ENCODE results near the gene TNFRSF4. TPM values are rescaled to one million over a fixed set of nuclear protein-coding genes. Genes with fewer than 3 reads are reported as not detected.

TNFRSF4 gene
- total RNA-seq, 4 donors from 2014 or later = 0.42 to 2.1 (median 0.46) TPM; not detected in 1

DNA sequence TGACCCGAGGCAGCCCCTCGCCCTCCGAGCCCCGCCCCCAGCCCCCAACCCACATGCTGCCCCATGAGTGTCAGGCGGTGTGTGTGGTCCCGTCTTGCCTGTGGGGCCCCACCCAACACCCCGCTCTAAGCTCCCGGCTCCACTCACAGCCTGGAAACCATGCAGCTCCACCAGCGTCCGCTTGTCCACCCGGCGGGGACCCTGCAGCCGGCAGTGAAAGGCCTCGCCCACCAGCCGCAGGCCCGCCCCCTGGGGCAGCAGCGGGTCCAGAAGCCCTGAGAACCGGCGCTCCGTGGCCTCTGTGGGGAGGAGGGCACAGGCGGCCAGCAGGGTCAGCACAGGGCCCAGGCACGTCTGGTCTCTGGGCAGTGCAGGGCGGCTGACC lies 29.8 kb upstream of the TNFRSF4 start:
- DNase-seq (no peak), ATAC-seq (no peak)
- in situ Hi-C loops (cut with MboI; ENCODE audit: low sequenced_read_pairs in 4 of 4) = no loop called here
- Histone ChIP-seq H3K4me3 (peak overlapping the region in 1 of 4 donors; percentile 30), H3K4me1 (no peaks in the 10 kb centered on the region), H3K36me3 (no peaks in the 10 kb centered on the region), H3K27ac (no peak overlapping the region), H3K27me3 (peaks cover 26 to 40% (median 36%) of the 10 kb centered on the region in 3 donors), H3K9me3 (no peaks in the 10 kb centered on the region)
- TF ChIP-seq, protein P1, sequence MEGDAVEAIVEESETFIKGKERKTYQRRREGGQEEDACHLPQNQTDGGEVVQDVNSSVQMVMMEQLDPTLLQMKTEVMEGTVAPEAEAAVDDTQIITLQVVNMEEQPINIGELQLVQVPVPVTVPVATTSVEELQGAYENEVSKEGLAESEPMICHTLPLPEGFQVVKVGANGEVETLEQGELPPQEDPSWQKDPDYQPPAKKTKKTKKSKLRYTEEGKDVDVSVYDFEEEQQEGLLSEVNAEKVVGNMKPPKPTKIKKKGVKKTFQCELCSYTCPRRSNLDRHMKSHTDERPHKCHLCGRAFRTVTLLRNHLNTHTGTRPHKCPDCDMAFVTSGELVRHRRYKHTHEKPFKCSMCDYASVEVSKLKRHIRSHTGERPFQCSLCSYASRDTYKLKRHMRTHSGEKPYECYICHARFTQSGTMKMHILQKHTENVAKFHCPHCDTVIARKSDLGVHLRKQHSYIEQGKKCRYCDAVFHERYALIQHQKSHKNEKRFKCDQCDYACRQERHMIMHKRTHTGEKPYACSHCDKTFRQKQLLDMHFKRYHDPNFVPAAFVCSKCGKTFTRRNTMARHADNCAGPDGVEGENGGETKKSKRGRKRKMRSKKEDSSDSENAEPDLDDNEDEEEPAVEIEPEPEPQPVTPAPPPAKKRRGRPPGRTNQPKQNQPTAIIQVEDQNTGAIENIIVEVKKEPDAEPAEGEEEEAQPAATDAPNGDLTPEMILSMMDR (IDR thresholded peaks at IDR 0.05 in 4 of 5, conservative IDR thresholded peaks at IDR 0.05 in 1 of 5) = no peak
- no peak for TF ChIP-seq POLR2A (IDR thresholded peaks at IDR 0.05)
- intact Hi-C loops (cut with DNase I; ENCODE audit: low total_unique reads) = no loop called here

DNA sequence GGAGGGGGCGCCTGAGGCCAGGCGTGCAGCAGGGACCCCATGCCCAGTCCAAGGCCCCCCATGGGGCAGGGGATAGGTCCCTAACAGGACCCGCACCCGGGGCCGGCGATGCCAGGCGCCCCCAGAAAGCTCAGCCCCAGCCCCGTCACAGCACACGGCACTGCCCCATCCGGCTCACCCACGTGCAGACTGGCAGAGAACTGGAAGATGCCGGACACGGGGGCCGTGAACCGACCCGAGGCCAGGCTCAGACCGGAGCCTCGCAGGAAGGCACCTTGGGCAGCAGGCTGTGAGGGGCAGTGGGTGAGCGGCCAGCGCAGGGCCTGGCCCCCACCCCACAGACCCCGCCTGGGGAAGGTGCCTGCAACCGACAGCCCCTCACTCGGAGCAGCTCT lies 29.3 kb upstream of the TNFRSF4 start:
- H3K27me3 ChIP-seq = peaks cover 32 to 45% (median 41%) of the 10 kb centered on the region in 3 donors
- H3K36me3 ChIP-seq = no peaks in the 10 kb centered on the region
- H3K27ac ChIP-seq = no peak overlapping the region
- intact Hi-C loops (cut with DNase I; ENCODE audit: low total_unique reads) (no loop called here), in situ Hi-C loops (cut with MboI; ENCODE audit: low sequenced_read_pairs in 4 of 4) (no loop called here)
- ATAC-seq = no peak
- DNase-seq = no peak
- H3K4me3 ChIP-seq = no peak overlapping the region
- TF ChIP-seq POLR2A (IDR thresholded peaks at IDR 0.05) = no peak
- TF ChIP-seq, protein P1 (IDR thresholded peaks at IDR 0.05 in 4 of 5, conservative IDR thresholded peaks at IDR 0.05 in 1 of 5) = no peak
- H3K9me3 ChIP-seq = no peaks in the 10 kb centered on the region
- no peaks in the 10 kb centered on the region for H3K4me1 ChIP-seq

DNA sequence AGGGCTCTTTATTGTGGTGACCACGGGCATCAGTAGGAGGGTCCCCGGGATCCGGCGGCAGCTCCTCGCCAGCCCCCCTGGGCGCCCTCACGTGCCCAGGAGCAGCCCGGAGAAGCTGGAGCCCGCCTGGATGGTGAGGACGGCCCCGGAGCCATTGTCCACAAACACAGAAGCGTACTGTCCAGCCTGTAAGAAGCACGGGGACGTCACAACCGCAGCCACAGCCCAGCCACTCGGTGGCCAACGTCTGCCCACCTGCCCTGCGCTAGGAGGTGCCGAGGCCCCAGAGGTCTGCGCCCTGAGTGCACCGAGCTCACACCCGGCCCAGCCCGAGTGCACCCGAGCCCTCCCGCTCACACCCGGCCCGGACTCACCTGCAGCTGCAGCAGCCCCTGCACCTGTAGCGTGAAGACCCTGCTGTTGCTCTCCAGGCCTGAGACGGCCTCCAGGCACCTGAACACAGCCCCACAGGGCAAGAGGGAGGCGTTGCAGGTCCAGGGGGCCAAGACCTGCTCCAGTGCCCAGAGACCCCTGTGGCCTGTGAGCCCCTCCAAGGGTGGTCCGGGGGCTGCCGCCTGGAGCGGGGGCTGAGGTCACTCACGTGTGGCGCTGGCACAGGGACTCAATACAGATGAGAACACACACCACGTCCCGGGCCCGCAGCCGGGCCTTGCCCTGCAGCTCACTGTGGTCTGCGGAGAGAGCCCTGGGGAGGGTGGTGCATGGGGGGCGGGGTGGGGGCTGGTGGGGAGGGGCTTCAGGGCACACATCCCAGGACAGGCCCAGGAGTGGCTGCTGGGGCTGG lies 28.7 kb upstream of the TNFRSF4 start:
- TF ChIP-seq, protein P1 (IDR thresholded peaks at IDR 0.05 in 4 of 5, conservative IDR thresholded peaks at IDR 0.05 in 1 of 5) = no peak
- no peak for TF ChIP-seq POLR2A (IDR thresholded peaks at IDR 0.05)
- Histone ChIP-seq H3K4me3 (no peak overlapping the region), H3K27ac (no peak overlapping the region), H3K27me3 (peaks cover 36 to 50% (median 47%) of the 10 kb centered on the region in 3 donors), H3K9me3 (no peaks in the 10 kb centered on the region), H3K36me3 (no peaks in the 10 kb centered on the region), H3K4me1 (no peaks in the 10 kb centered on the region)
- ATAC-seq (no peak), DNase-seq (no peak)
- in situ Hi-C loops (cut with MboI; ENCODE audit: low sequenced_read_pairs in 4 of 4) (no loop called here), intact Hi-C loops (cut with DNase I; ENCODE audit: low total_unique reads) (no loop called here)

DNA sequence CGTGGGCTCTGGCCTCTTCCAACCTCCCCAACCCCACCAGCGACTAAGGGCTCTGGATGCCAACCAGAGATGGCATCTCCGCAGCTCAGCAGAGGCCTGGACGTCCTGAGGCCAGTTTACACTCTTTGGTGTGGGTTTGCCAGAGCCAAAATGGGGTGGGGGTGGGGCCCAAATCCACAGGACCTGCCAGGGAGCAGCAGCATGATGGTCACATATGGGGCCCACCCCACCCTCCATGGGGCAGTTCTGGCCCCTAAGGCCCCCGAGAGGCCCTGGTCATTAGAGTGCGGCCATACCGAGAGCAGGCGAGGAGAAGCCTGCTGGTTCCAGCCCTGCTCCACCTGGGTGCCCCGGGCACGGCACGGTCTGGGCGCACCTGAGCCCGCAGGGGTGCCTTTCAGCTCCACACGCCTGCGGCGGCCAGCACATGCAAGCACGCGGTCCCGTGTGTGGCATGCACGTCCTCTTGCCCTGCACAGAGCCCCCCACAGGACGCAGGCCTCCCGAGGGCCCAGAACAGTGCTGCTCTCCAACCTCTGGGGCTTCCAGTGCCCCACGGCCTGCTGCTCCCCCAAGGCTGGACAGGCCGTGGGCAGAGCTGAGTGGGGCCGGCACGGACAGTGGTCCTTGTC lies 27.8 kb upstream of the TNFRSF4 start:
- Histone ChIP-seq H3K9me3 (no peaks in the 10 kb centered on the region), H3K27me3 (peaks cover 36 to 46% (median 45%) of the 10 kb centered on the region in 3 donors), H3K4me3 (no peak overlapping the region), H3K27ac (no peak overlapping the region), H3K36me3 (no peaks in the 10 kb centered on the region), H3K4me1 (no peaks in the 10 kb centered on the region)
- in situ Hi-C loops (cut with MboI; ENCODE audit: low sequenced_read_pairs in 4 of 4) = no loop called here
- no peak for ATAC-seq
- intact Hi-C loops (cut with DNase I; ENCODE audit: low total_unique reads) = no loop called here
- no peak for DNase-seq
- TF ChIP-seq, protein P1 (IDR thresholded peaks at IDR 0.05 in 4 of 5, conservative IDR thresholded peaks at IDR 0.05 in 1 of 5) = no peak
- no peak for TF ChIP-seq POLR2A (IDR thresholded peaks at IDR 0.05)
